K562 (cell line): ENCODE results near the gene SNX15. TPM values are rescaled to one million over a fixed set of nuclear protein-coding genes. Genes with fewer than 3 reads are reported as not detected.

Source experiments
- ATAC-seq: fragments of 200-7000 bp; cut with Tn5 transposase; 3 replicates; pipeline ENCODE4 v1.9.1; 2020; ENCODE audit warnings: moderate library complexity
- BruUV-seq: library from RNA; stranded (reverse); fragments of 400-500 nt; replicated peaks from 2 replicates; lab custom pipeline; 2021; lab: Mats Ljungman, UMichigan
- CTCF ChIA-PET: fragments of 300-600 bp; formaldehyde crosslinking; extraction: SDS; loops from one replicate; lab custom pipeline; 2021; ENCODE audit warnings: low intra/inter-chr PET ratio; lab: Yijun Ruan, JAX
- POLR2A ChIA-PET: fragments of 300-600, 350-650 bp; sonication (Branson Sonifier 250); formaldehyde crosslinking; extraction: SDS; loops from one replicate; lab custom pipeline; 2021; ENCODE audit warnings: antibody characterized with exemption, inconsistent platforms; lab: Yijun Ruan, JAX
- DNase-seq, 4 experiments: peaks; one replicate each; pipeline versions ENCODE4 v3.0.0 to v3.0.0-alpha.2; 2011 to 2018; ENCODE audit warnings: low spot score in 3 of 4, mixed read lengths in 3 of 4; ENCODE audit errors: extremely low read depth in 1 of 4
- FAIRE-seq: peaks from 2 replicates; lab custom pipeline; 2011; peaks lifted over from hg19 to GRCh38; lab: Jason Lieb, UNC
- H2AFZ ChIP-seq: 2 replicates; pipeline ENCODE4 v1.6.0; 2011; ENCODE audit warnings: low read depth, low read length, control low read depth, inconsistent platforms
- H3K27ac ChIP-seq: fragments of 200-600 bp; 3 replicates; pipeline ENCODE4 v1.8.0; 2011; ENCODE audit warnings: low read depth, mild to moderate bottlenecking, control low read depth, inconsistent platforms, low read length, moderate library complexity, mixed read lengths; ENCODE audit errors: extremely low read depth
- H3K27me3 ChIP-seq, 2 experiments: fragments of 300-600 bp in 1 of 2; 2 replicates in 1 of 2; 3 replicates in 1 of 2; pipeline versions ENCODE4 v1.6.0 to v1.8.0; 2011; ENCODE audit warnings: inconsistent platforms in 2 of 2, low read length in 2 of 2, mild to moderate bottlenecking in 1 of 2, mixed read lengths in 1 of 2, moderate library complexity in 1 of 2; ENCODE audit not compliant: control insufficient read depth in 2 of 2, insufficient read depth in 2 of 2
- H3K36me3 ChIP-seq: fragments of 300-600 bp; 3 replicates; pipeline ENCODE4 v1.8.0; 2011; ENCODE audit warnings: mild to moderate bottlenecking, low read length, inconsistent platforms; ENCODE audit not compliant: control insufficient read depth, insufficient read depth
- H3K4me1 ChIP-seq, 2 experiments: fragments of 200-600 bp in 1 of 2; replicated peaks in 1 of 2; 2 replicates in 1 of 2; 3 replicates in 1 of 2; pipeline versions ENCODE4 v1.5.1 to v1.8.0; 2011; ENCODE audit warnings: inconsistent platforms in 2 of 2, low read length in 2 of 2, mild to moderate bottlenecking in 1 of 2, mixed read lengths in 1 of 2, moderate library complexity in 1 of 2; ENCODE audit not compliant: control insufficient read depth in 2 of 2, insufficient read depth in 2 of 2
- H3K4me2 ChIP-seq: 2 replicates; pipeline ENCODE4 v1.6.1; 2011; ENCODE audit warnings: low read length, control low read depth, inconsistent platforms, mixed read lengths; ENCODE audit not compliant: insufficient read depth
- H3K4me3 ChIP-seq: fragments of 200-600 bp; sonication (generic), shearing (Covaris generic); 2 replicates; pipeline ENCODE4 v1.5.1; 2016; ENCODE audit warnings: control low read depth, inconsistent platforms
- H3K79me2 ChIP-seq: fragments of 200-600 bp; 3 replicates; pipeline ENCODE4 v1.8.0; 2011; ENCODE audit warnings: low read length, inconsistent platforms; ENCODE audit not compliant: control insufficient read depth, insufficient read depth
- H3K9ac ChIP-seq, 2 experiments: 2 replicates each; pipeline versions ENCODE4 v1.6.0 to v1.6.1; 2011; ENCODE audit warnings: low read depth in 2 of 2, low read length in 2 of 2, control low read depth in 1 of 2, inconsistent platforms in 1 of 2, mild to moderate bottlenecking in 1 of 2, mixed read lengths in 1 of 2; ENCODE audit not compliant: insufficient read depth in 1 of 2
- H3K9me1 ChIP-seq: one replicate; pipeline ENCODE4 v1.6.0; 2011; ENCODE audit warnings: inconsistent platforms, mild to moderate bottlenecking, low read length, moderate library complexity; ENCODE audit not compliant: control insufficient read depth, insufficient read depth
- H3K9me3 ChIP-seq: replicated peaks from 2 replicates; pipeline ENCODE4 v1.5.1; 2011; ENCODE audit warnings: low read depth, low read length, inconsistent platforms; ENCODE audit not compliant: control insufficient read depth, insufficient read depth
- H4K20me1 ChIP-seq: replicated peaks from 2 replicates; pipeline ENCODE4 v1.6.1; 2011; ENCODE audit warnings: low read length, inconsistent platforms, mixed read lengths; ENCODE audit not compliant: control insufficient read depth, insufficient read depth
- BMI1 ChIP-seq: fragments of 150-350 bp; IDR thresholded peaks from 2 replicates; pipeline ENCODE4 v1.6.1; 2014; ENCODE audit warnings: low read length
- CBFA2T2 ChIP-seq: fragments of 450-650 bp; conservative IDR thresholded peaks from 2 replicates; pipeline ENCODE4 v1.6.1; 2017; ENCODE audit warnings: mild to moderate bottlenecking
- CREBBP ChIP-seq: IDR thresholded peaks from one replicate; pipeline ENCODE4 v1.6.1; 2012; ENCODE audit warnings: low read depth, mild to moderate bottlenecking, control low read depth, inconsistent platforms, low read length
- CREM ChIP-seq: IDR thresholded peaks from 2 replicates; pipeline ENCODE4 v1.6.1; 2014; ENCODE audit warnings: antibody characterized with exemption, low read depth
- CTBP1 ChIP-seq: fragments of 450-650 bp; IDR thresholded peaks from 2 replicates; pipeline ENCODE4 v1.6.1; 2016; ENCODE audit warnings: borderline replicate concordance
- CXXC5 ChIP-seq: fragments of 250-450 bp; sonication (Bioruptor Pico); IDR thresholded peaks from 2 replicates; pipeline ENCODE4 v1.8.0; 2022; ENCODE audit warnings: inconsistent platforms, mild to moderate bottlenecking, moderate library complexity
- DMBX1 ChIP-seq: fragments of 250-450 bp; sonication (Bioruptor Pico); IDR thresholded peaks from 2 replicates; pipeline ENCODE4 v1.8.0; 2022; ENCODE audit warnings: inconsistent platforms, mild to moderate bottlenecking, moderate library complexity, borderline replicate concordance
- ELF4 ChIP-seq: fragments of 450-650 bp; formaldehyde crosslinking; IDR thresholded peaks from 2 replicates; pipeline ENCODE4 v1.4.0; 2022; ENCODE audit warnings: missing genetic modification characterization
- FOXJ2 ChIP-seq: fragments of 200-800 bp; sonication (Bioruptor generic); IDR thresholded peaks from 2 replicates; pipeline ENCODE4 v1.6.1; 2016; ENCODE audit warnings: missing genetic modification characterization, missing compliant biosample characterization
- HNRNPUL1 ChIP-seq: fragments of 200-400 bp; formaldehyde crosslinking; IDR thresholded peaks from 2 replicates; pipeline ENCODE4 v1.6.1; 2017; ENCODE audit warnings: low read length
- IRF2 ChIP-seq: sonication (generic); formaldehyde crosslinking; IDR thresholded peaks from 2 replicates; pipeline ENCODE4 v1.8.1; 2022; ENCODE audit warnings: mild to moderate bottlenecking, missing genetic modification reagents
- NR2C2 ChIP-seq, 2 experiments: fragments of 200-800 bp in 1 of 2; sonication (Bioruptor generic) in 1 of 2; sonication (generic) in 1 of 2; formaldehyde crosslinking in 1 of 2; IDR thresholded peaks; 2 replicates each; pipeline versions ENCODE4 v1.6.1 to v1.8.0; 2016 to 2022; ENCODE audit warnings: mild to moderate bottlenecking in 1 of 2, missing compliant biosample characterization in 1 of 2, missing genetic modification characterization in 1 of 2, missing genetic modification reagents in 1 of 2
- SMARCE1 ChIP-seq: fragments of 450-650 bp; IDR thresholded peaks from 2 replicates; pipeline ENCODE4 v1.7.1; 2016; ENCODE audit warnings: mild to moderate bottlenecking
- SP1 ChIP-seq: sonication (generic); formaldehyde crosslinking; IDR thresholded peaks from 2 replicates; pipeline ENCODE4 v1.8.1; 2022; ENCODE audit warnings: mild to moderate bottlenecking, missing genetic modification reagents
- TBL1XR1 ChIP-seq, 2 experiments: IDR thresholded peaks; 2 replicates each; pipeline ENCODE4 v1.6.1; 2012; ENCODE audit warnings: improper control_type of control experiment in 2 of 2, low read length in 2 of 2, mild to moderate bottlenecking in 1 of 2
- ZC3H8 ChIP-seq: fragments of 450-650 bp; IDR thresholded peaks from 2 replicates; pipeline ENCODE4 v1.6.1; 2017
- ZFP30 ChIP-seq: fragments of 250-450 bp; sonication (Bioruptor Pico); IDR thresholded peaks from 2 replicates; pipeline ENCODE4 v1.8.0; 2022; ENCODE audit warnings: moderate library complexity, mild to moderate bottlenecking, inconsistent platforms, borderline replicate concordance
- ZKSCAN1 ChIP-seq: fragments of 150-350 bp; IDR thresholded peaks from 2 replicates; pipeline ENCODE4 v1.6.1; 2016; ENCODE audit warnings: low read depth, low read length
- ZNF785 ChIP-seq: fragments of 250-450 bp; sonication (Bioruptor Pico); IDR thresholded peaks from 2 replicates; pipeline ENCODE4 v1.4.0; 2020; ENCODE audit warnings: mild to moderate bottlenecking
- WGBS: fragments of 100-300 bp; shearing (Covaris generic); methylation state at CpG from one replicate; pipeline ENCODE4 v1.1.6; 2016; ENCODE audit warnings: low coverage, mixed read lengths; ENCODE audit not compliant: insufficient coverage; ENCODE audit errors: missing lambda C conversion rate; 5-methylcytosine and 5-hydroxymethylcytosine counted together
- in situ Hi-C: fragments of 300-500 bp; cut with MboI; formaldehyde crosslinking; loops from 4 replicates; pipeline ENCODE4 v1.15.0; 2018; ENCODE audit warnings: inconsistent platforms, mixed read lengths
- intact Hi-C: fragments of 100-400 bp; cut with micrococcal nuclease; formaldehyde crosslinking; loops from 2 replicates; pipeline ENCODE4 v1.14.2; 2022
- polyA plus RNA-seq, 8 experiments: library from polyadenylated mRNA; depleted of rRNA in 4 of 8; stranded (reverse) in 5 of 8; unstranded in 3 of 8; fragments of >200 nt; fragmentation: Nextera tagmentation in 2 of 8; fragmentation: Illumina TruSeq in 1 of 8; extraction: Ambion mirVana in 2 of 8; extraction: Trizol in 1 of 8; gene quantifications; 2 replicates each; pipeline versions ENCODE4 v1.2.1 to v1.2.3, GENCODE V29; 2011 to 2014; ENCODE audit warnings: inconsistent platforms in 1 of 8, missing spikeins in 1 of 8
- total RNA-seq, 7 experiments: library from RNA; depleted of rRNA in 6 of 7; stranded (reverse); fragments of >200 nt in 6 of 7; fragmentation: Illumina TruSeq in 2 of 7; extraction: Trizol in 2 of 7; gene quantifications; 2 replicates each; pipeline versions ENCODE4 v1.2.1 to v1.2.3, GENCODE V29; 2011 to 2021; ENCODE audit warnings: low replicate concordance in 1 of 7
- TF ChIP-seq, protein P1 (sequence below): fragments of 450-650 bp; conservative IDR thresholded peaks from 2 replicates; pipeline ENCODE4 v1.6.1; 2016; ENCODE audit warnings: missing genetic modification characterization, low read depth, mild to moderate bottlenecking, missing compliant biosample characterization, moderate library complexity
- TF ChIP-seq, protein P2 (sequence below): fragments of 450-650 bp; formaldehyde crosslinking; IDR thresholded peaks from 2 replicates; pipeline ENCODE4 v1.4.0; 2022; ENCODE audit warnings: mild to moderate bottlenecking, moderate library complexity

Gene SNX15
- total and polyA plus RNA-seq, 9 of the 15 experiments (the other 6 are each of a cell fraction or from before 2014, with no cell fraction given): 1.8 to 27.8 (median 15.2) TPM

DNA sequence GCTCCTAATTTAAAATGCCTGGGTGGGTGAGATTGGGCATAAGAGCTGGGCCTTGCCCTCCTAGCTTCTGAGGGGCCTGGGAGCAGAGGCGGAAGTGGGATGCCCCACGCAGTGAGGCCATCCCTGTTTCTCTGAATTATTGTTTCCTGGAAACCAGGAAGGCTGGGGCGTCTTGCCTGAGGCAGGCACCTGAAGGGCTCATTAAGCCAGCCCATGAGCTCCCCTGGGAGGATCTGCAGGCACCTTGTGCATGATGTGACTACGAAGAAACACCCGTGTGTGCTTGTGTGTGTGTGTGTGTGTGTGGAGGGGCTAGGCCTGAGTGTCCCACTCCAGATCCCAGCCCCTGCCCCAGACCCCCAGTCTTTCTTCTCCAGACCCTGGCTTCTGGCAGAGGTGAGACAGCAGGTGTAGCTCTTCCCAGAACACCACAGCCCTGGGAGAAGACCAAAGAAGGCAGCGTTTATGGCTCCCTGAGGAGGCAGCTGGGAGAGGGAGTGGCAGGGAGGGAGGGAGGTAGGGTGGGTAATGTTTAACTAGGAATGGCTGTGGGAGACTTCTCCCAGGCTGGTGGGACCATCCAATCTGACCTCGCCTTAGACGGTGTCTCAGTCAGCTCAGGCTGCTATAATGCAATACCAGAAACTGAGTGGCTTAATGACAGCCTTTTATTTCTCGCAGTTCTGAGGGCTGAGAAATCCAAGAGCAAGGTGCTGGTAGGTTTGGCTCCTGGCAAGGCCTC, 28.4 kb upstream of the SNX15 start:
- BruUV-seq: no TSS peak
- Histone ChIP-seq H3K9ac (peak overlapping the region; percentile 42 to 84), H3K27ac (peak overlapping the region; percentile 55), H3K36me3 (no peaks in the 10 kb centered on the region), H3K27me3 (no peaks in the 10 kb centered on the region), H2AFZ (peak overlapping the region; percentile 81), H3K4me3 (0 out of 2 replicates have a peak overlapping the region, but pooled peaks have one; percentile 5), H3K79me2 (no peaks in the 10 kb centered on the region), H3K4me2 (peak overlapping the region; percentile 68), H4K20me1 (no peaks in the 10 kb centered on the region), H3K9me1 (no peaks in the 10 kb centered on the region), H3K9me3 (no peaks in the 10 kb centered on the region), H3K4me1 (peaks cover 23% of the 10 kb centered on the region in 2 experiments; a peak in 4 of 5 replicates)
- ChIA-PET POLR2A (interaction anchor here (0.7 to 1.4 kb wide), 5 partner anchors 10 to 424 kb away, joined by 3 to 6 read pairs (median 4); partner anchors contain the start of genes ARL2 and NEAT1), CTCF (no interaction called here)
- in situ Hi-C loops: loop anchor here (5.0 kb wide), 1 partner anchor 152 kb away; no protein-coding TSS in a partner anchor
- intact Hi-C loops: no loop called here
- 31% methylated on average over 9 of the region's 9 CpGs for WGBS
- DNase-seq (peak in 2 of 4 experiments; percentile 59 to 72), ATAC-seq (no peak), FAIRE-seq (peak; percentile 81)
- TF ChIP-seq DMBX1 (CRISPR knock-in tag) (0 out of 2 replicates have a peak, but pooled peaks have one; percentile 20), HNRNPUL1 (no peak), TBL1XR1 (IDR thresholded peaks at IDR 0.05; ENCODE audit: low read length in 2 of 2) (no peak), CBFA2T2 (no peak), NR2C2 (CRISPR knock-in tag; IDR thresholded peaks at IDR 0.05) (0 out of 2 replicates have a peak, but pooled peaks have one; percentile 22), NR2C2 (tag; IDR thresholded peaks at IDR 0.05) (no peak), ZC3H8 (no peak), ZKSCAN1 (0 out of 2 replicates have a peak, but pooled peaks have one; percentile 31), ZFP30 (CRISPR knock-in tag) (no peak), SP1 (no peak), ZNF785 (no peak), ELF4 (no peak), IRF2 (CRISPR knock-in tag) (no peak), CXXC5 (peak; percentile 57), CREM (no peak), FOXJ2 (tag) (no peak), CTBP1 (0 out of 2 replicates have a peak, but pooled peaks have one; percentile 29), SMARCE1 (no peak), CREBBP (no peak), BMI1 (no peak)
- TF ChIP-seq, protein P1, sequence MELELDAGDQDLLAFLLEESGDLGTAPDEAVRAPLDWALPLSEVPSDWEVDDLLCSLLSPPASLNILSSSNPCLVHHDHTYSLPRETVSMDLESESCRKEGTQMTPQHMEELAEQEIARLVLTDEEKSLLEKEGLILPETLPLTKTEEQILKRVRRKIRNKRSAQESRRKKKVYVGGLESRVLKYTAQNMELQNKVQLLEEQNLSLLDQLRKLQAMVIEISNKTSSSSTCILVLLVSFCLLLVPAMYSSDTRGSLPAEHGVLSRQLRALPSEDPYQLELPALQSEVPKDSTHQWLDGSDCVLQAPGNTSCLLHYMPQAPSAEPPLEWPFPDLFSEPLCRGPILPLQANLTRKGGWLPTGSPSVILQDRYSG (tag): no peak
- TF ChIP-seq, protein P2, sequence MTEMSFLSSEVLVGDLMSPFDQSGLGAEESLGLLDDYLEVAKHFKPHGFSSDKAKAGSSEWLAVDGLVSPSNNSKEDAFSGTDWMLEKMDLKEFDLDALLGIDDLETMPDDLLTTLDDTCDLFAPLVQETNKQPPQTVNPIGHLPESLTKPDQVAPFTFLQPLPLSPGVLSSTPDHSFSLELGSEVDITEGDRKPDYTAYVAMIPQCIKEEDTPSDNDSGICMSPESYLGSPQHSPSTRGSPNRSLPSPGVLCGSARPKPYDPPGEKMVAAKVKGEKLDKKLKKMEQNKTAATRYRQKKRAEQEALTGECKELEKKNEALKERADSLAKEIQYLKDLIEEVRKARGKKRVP (CRISPR knock-in tag): no peak
